CD14-positive monocyte (primary cell): ENCODE measurements around the gene PLVAP. TPM values are rescaled to one million over a fixed set of nuclear protein-coding genes. Genes with fewer than 3 reads are reported as not detected.

ENCODE experiments used
- DNase-seq, 3 donors: peaks; one replicate each; pipeline ENCODE4 v3.0.0-alpha.2; 2011 to 2022
- H2AFZ ChIP-seq: 2 replicates; pipeline ENCODE4 v1.6.0; 2012; ENCODE audit warnings: mild to moderate bottlenecking, low read depth, low read length, inconsistent platforms; ENCODE audit not compliant: insufficient read depth, poor library complexity, severe bottlenecking
- H3K27ac ChIP-seq, 2 donors: 1 replicate in 1 of 2; 2 replicates in 1 of 2; pipeline ENCODE4 v1.5.1; 2012 to 2013; ENCODE audit warnings: low read length in 2 of 2, control low read depth in 1 of 2, inconsistent platforms in 1 of 2, low read depth in 1 of 2, mild to moderate bottlenecking in 1 of 2
- H3K27me3 ChIP-seq, 2 donors: one replicate each; pipeline versions ENCODE4 v1.6.0 to v1.6.1; 2011 to 2013; ENCODE audit warnings: low read length in 2 of 2; ENCODE audit not compliant: control insufficient read depth in 2 of 2, insufficient read depth in 2 of 2
- H3K36me3 ChIP-seq, 2 donors: replicated peaks in 1 of 2; 1 replicate in 1 of 2; 2 replicates in 1 of 2; pipeline versions ENCODE4 v1.5.1 to v1.6.1; 2012 to 2013; ENCODE audit warnings: low read length in 2 of 2, control low read depth in 1 of 2, inconsistent platforms in 1 of 2, mild to moderate bottlenecking in 1 of 2; ENCODE audit not compliant: insufficient read depth in 2 of 2, control insufficient read depth in 1 of 2
- H3K4me1 ChIP-seq, 2 donors: 1 replicate in 1 of 2; 2 replicates in 1 of 2; pipeline versions ENCODE4 v1.5.1 to v1.6.1; 2012 to 2013; ENCODE audit warnings: low read length in 2 of 2, control low read depth in 1 of 2, inconsistent platforms in 1 of 2, mild to moderate bottlenecking in 1 of 2, moderate library complexity in 1 of 2; ENCODE audit not compliant: insufficient read depth in 2 of 2, control insufficient read depth in 1 of 2
- H3K4me2 ChIP-seq: replicated peaks from 2 replicates; pipeline ENCODE3; 2012; ENCODE audit warnings: low read length, moderate library complexity, mild to moderate bottlenecking; ENCODE audit not compliant: poor library complexity, severe bottlenecking; ENCODE audit errors: extremely low read depth
- H3K4me3 ChIP-seq, 3 experiments: fragments of 200-600 bp in 1 of 3; sonication (generic) in 1 of 3; replicated peaks in 1 of 3; 1 replicate in 2 of 3; 2 replicates in 1 of 3; pipeline ENCODE4 v1.5.1; 2011 to 2013; ENCODE audit warnings: low read length in 3 of 3, mild to moderate bottlenecking in 3 of 3, control low read depth in 2 of 3, low read depth in 2 of 3, inconsistent platforms in 1 of 3, moderate library complexity in 1 of 3
- H3K79me2 ChIP-seq: 2 replicates; pipeline ENCODE4 v1.6.0; 2012; ENCODE audit warnings: mild to moderate bottlenecking, control low read depth, inconsistent platforms, low read length, moderate library complexity; ENCODE audit not compliant: insufficient read depth
- H3K9ac ChIP-seq: 2 replicates; pipeline ENCODE4 v1.6.0; 2017; ENCODE audit warnings: low read length, mild to moderate bottlenecking; ENCODE audit not compliant: insufficient read depth, poor library complexity, severe bottlenecking
- H3K9me3 ChIP-seq, 2 donors: replicated peaks in 1 of 2; 1 replicate in 1 of 2; 2 replicates in 1 of 2; pipeline versions ENCODE4 v1.5.1 to v1.6.1; 2012 to 2013; ENCODE audit warnings: low read length in 2 of 2, control low read depth in 1 of 2; ENCODE audit not compliant: control insufficient read depth in 1 of 2, insufficient read depth in 1 of 2
- H4K20me1 ChIP-seq: 2 replicates; pipeline ENCODE4 v1.6.0; 2012; ENCODE audit warnings: mild to moderate bottlenecking, low read length, control low read depth, moderate library complexity; ENCODE audit not compliant: insufficient read depth
- H3K27ac Mint-ChIP-seq, 7 donors: one replicate each; pipeline ENCODE4 v1.8.0; 2020; ENCODE audit warnings: mild to moderate bottlenecking in 7 of 7, mixed read lengths in 7 of 7, moderate library complexity in 6 of 7, inconsistent platforms in 2 of 7
- H3K27me3 Mint-ChIP-seq, 3 donors: one replicate each; pipeline ENCODE4 v1.8.0; 2021 to 2022; ENCODE audit warnings: low read depth in 3 of 3, mild to moderate bottlenecking in 3 of 3, mixed read lengths in 3 of 3, moderate library complexity in 3 of 3, inconsistent platforms in 1 of 3
- H3K36me3 Mint-ChIP-seq, 2 donors: one replicate each; pipeline ENCODE4 v1.8.0; 2020; ENCODE audit warnings: mixed read lengths in 2 of 2, inconsistent platforms in 1 of 2, mild to moderate bottlenecking in 1 of 2
- H3K4me1 Mint-ChIP-seq: one replicate; pipeline ENCODE4 v1.8.0; 2020; ENCODE audit warnings: mild to moderate bottlenecking, mixed read lengths
- H3K4me3 Mint-ChIP-seq, 2 donors: one replicate each; pipeline ENCODE4 v1.8.0; 2020; ENCODE audit warnings: mild to moderate bottlenecking in 2 of 2, mixed read lengths in 2 of 2, moderate library complexity in 1 of 2
- H3K9me3 Mint-ChIP-seq, 7 donors: one replicate each; pipeline ENCODE4 v1.8.0; 2020 to 2022; ENCODE audit warnings: mixed read lengths in 7 of 7, mild to moderate bottlenecking in 6 of 7, moderate library complexity in 6 of 7, inconsistent platforms in 2 of 7
- WGBS: methylation state at CpG from one replicate; pipeline ENCODE4 v1.1.5; 2013; ENCODE audit warnings: missing lambda C conversion rate; ENCODE audit not compliant: insufficient coverage; 5-methylcytosine and 5-hydroxymethylcytosine counted together
- intact Hi-C, 2 donors: fragments of 100-400 bp; cut with micrococcal nuclease; formaldehyde crosslinking; loops; one replicate each; pipeline versions ENCODE4 v1.15.0 to v1.15.1; 2023
- polyA plus RNA-seq, 3 donors: library from polyadenylated mRNA; depleted of rRNA in 1 of 3; unstranded in 2 of 3; stranded (reverse) in 1 of 3; fragments of 300-500 nt in 2 of 3; fragments of >200 nt in 1 of 3; fragmentation: Illumina TruSeq in 2 of 3; gene quantifications; 1 replicate in 2 of 3; 2 replicates in 1 of 3; pipeline ENCODE4 v1.2.3, GENCODE V29; 2012 to 2021
- TF ChIP-seq, protein P1 (sequence below): fragments of 200-600 bp; IDR thresholded peaks from one replicate; pipeline ENCODE4 v1.8.0; 2022; ENCODE audit warnings: antibody characterized with exemption, mild to moderate bottlenecking

PLVAP gene
- polyA plus RNA-seq, 3 donors: 0.08 to 0.81 TPM; not detected in 1

DNA sequence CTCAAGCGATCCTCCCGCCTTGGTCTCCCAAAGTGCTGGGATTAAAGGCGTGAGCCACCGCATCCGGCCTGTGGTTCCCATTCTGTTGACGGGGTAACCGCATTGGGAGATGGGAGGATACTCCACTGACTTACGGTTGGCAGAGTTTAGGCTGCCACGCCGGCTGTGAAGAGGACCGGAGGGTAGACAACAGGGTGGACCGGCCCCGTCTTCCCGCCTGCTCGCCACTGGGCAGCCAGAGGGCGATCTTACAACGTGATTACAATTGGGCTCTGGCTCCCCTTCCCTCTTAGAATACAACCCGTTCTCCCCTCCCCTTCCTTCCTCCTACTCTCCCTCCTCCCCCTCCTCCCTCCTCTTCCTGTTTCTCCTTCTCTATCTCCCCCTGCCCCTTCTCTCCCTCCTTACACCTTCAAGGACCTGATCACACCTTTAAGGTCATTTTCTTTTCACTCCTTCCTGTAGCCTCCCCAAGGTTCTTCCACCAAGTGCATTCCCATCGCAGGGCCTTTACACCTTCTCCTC is 17.8 kb upstream of the PLVAP start:
- TF ChIP-seq, protein P1, sequence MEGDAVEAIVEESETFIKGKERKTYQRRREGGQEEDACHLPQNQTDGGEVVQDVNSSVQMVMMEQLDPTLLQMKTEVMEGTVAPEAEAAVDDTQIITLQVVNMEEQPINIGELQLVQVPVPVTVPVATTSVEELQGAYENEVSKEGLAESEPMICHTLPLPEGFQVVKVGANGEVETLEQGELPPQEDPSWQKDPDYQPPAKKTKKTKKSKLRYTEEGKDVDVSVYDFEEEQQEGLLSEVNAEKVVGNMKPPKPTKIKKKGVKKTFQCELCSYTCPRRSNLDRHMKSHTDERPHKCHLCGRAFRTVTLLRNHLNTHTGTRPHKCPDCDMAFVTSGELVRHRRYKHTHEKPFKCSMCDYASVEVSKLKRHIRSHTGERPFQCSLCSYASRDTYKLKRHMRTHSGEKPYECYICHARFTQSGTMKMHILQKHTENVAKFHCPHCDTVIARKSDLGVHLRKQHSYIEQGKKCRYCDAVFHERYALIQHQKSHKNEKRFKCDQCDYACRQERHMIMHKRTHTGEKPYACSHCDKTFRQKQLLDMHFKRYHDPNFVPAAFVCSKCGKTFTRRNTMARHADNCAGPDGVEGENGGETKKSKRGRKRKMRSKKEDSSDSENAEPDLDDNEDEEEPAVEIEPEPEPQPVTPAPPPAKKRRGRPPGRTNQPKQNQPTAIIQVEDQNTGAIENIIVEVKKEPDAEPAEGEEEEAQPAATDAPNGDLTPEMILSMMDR: peak; percentile 83
- peak overlapping the region; percentile 33 for H3K4me2 ChIP-seq
- peaks cover 0 to 2% of the 10 kb centered on the region in 2 donors for H3K9me3 ChIP-seq
- H4K20me1 ChIP-seq: no peaks in the 10 kb centered on the region
- Mint-ChIP-seq H3K9me3 (peaks cover 0 to 8% (median 2%) of the 10 kb centered on the region in 7 donors), H3K4me1 (peaks cover 30% of the 10 kb centered on the region), H3K27ac (peak overlapping the region in 2 of 7 donors; percentile 71 to 78), H3K36me3 (peaks cover 11 to 30% of the 10 kb centered on the region in 2 donors), H3K27me3 (peaks cover 10 to 12% (median 10%) of the 10 kb centered on the region in 3 donors), H3K4me3 (no peak overlapping the region)
- no peak overlapping the region for H3K9ac ChIP-seq
- DNase-seq: peak; percentile 44 to 63 (median 48)
- 14% methylated on average over 16 of the region's 19 CpGs for WGBS
- H3K36me3 ChIP-seq: peaks cover 14 to 22% of the 10 kb centered on the region in 2 donors
- intact Hi-C loops: loop anchor here in 1 of 2 donors (5.0 kb wide), 1 partner anchor 72 kb away; no protein-coding TSS in a partner anchor
- H3K79me2 ChIP-seq: no peaks in the 10 kb centered on the region
- peak overlapping the region in 1 of 3 experiments; percentile 20 for H3K4me3 ChIP-seq
- H2AFZ ChIP-seq: no peak overlapping the region
- peaks cover 31 to 38% of the 10 kb centered on the region in 2 donors for H3K4me1 ChIP-seq
- peaks cover 3 to 8% of the 10 kb centered on the region in 2 donors for H3K27me3 ChIP-seq
- H3K27ac ChIP-seq: no peak overlapping the region

DNA sequence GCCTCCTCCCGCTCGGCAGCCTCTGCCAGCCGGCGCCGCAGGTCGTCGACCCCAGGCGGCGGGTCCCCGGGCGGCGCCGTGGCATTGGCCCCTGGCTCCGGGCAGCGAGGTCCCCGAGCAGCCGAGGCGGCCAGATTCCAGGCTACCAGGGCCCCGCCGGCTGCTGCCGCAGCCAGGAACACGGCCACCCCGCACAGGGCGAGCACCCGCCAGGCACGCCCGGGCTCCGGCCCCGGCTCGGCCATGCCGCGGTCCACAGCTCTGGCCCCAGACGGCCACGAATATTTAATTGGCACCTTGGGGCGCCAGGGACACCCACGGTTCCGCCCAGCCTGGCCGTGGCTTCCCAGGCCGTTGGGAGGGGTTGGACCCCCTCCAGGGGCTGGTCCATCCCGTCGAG is 16.8 kb upstream of the PLVAP start, which contains the start of gene CCDC194:
TSS of gene CCDC194 (minus strand) at position 283 of the 400 bp plus-strand sequence. CDS start at position 245, 38 bp downstream.
- peak within 1 kb of the TSS in 1 of 7 donors; percentile 78 for H3K27ac Mint-ChIP-seq
- TF ChIP-seq, protein P1: no peak
- peaks cover 31 to 38% of the 10 kb centered on the region in 2 donors for H3K4me1 ChIP-seq
- no peaks in the 10 kb centered on the region for H4K20me1 ChIP-seq
- H3K27me3 Mint-ChIP-seq: peaks cover 17 to 21% (median 18%) of the 10 kb centered on the region in 3 donors
- no peak within 1 kb of the TSS for H2AFZ ChIP-seq
- WGBS: 83% methylated on average over 41 of the region's 41 CpGs
- peaks cover 30% of the 10 kb centered on the region for H3K4me1 Mint-ChIP-seq
- no peak within 1 kb of the TSS for H3K27ac ChIP-seq
- no peak within 1 kb of the TSS for H3K4me3 Mint-ChIP-seq
- no peak for DNase-seq
- H3K27me3 ChIP-seq: peaks cover 6 to 15% of the 10 kb centered on the region in 2 donors
- intact Hi-C loops: no loop called here
- peaks cover 4 to 12% of the 10 kb centered on the region in 2 donors for H3K9me3 ChIP-seq
- H3K9ac ChIP-seq: no peak within 1 kb of the TSS
- peaks cover 4 to 16% (median 11%) of the 10 kb centered on the region in 7 donors for H3K9me3 Mint-ChIP-seq
- peak within 1 kb of the TSS in 1 of 3 experiments; percentile 20 for H3K4me3 ChIP-seq
- H3K79me2 ChIP-seq: no peaks in the 10 kb centered on the region
- peak within 1 kb of the TSS; percentile 33 for H3K4me2 ChIP-seq
- peaks cover 9 to 17% of the 10 kb centered on the region in 2 donors for H3K36me3 ChIP-seq
- peaks cover 9 to 21% of the 10 kb centered on the region in 2 donors for H3K36me3 Mint-ChIP-seq
